K562 (cell line): ENCODE results near the gene BTBD2. TPM values are rescaled to one million over a fixed set of nuclear protein-coding genes. Genes with fewer than 3 reads are reported as not detected.

Source experiments
- ATAC-seq: fragments of 200-7000 bp; cut with Tn5 transposase; 3 replicates; pipeline ENCODE4 v1.9.1; 2020; ENCODE audit warnings: moderate library complexity
- BruUV-seq: library from RNA; stranded (reverse); fragments of 400-500 nt; replicated peaks from 2 replicates; lab custom pipeline; 2021; lab: Mats Ljungman, UMichigan
- CTCF ChIA-PET: fragments of 300-600 bp; formaldehyde crosslinking; extraction: SDS; loops from one replicate; lab custom pipeline; 2021; ENCODE audit warnings: low intra/inter-chr PET ratio; lab: Yijun Ruan, JAX
- POLR2A ChIA-PET: fragments of 300-600, 350-650 bp; sonication (Branson Sonifier 250); formaldehyde crosslinking; extraction: SDS; loops from one replicate; lab custom pipeline; 2021; ENCODE audit warnings: antibody characterized with exemption, inconsistent platforms; lab: Yijun Ruan, JAX
- DNase-seq, 4 experiments: peaks; one replicate each; pipeline versions ENCODE4 v3.0.0 to v3.0.0-alpha.2; 2011 to 2018; ENCODE audit warnings: low spot score in 3 of 4, mixed read lengths in 3 of 4; ENCODE audit errors: extremely low read depth in 1 of 4
- FAIRE-seq: peaks from 2 replicates; lab custom pipeline; 2011; peaks lifted over from hg19 to GRCh38; lab: Jason Lieb, UNC
- H2AFZ ChIP-seq: 2 replicates; pipeline ENCODE4 v1.6.0; 2011; ENCODE audit warnings: low read depth, low read length, control low read depth, inconsistent platforms
- H3K27ac ChIP-seq: fragments of 200-600 bp; 3 replicates; pipeline ENCODE4 v1.8.0; 2011; ENCODE audit warnings: low read depth, mild to moderate bottlenecking, control low read depth, inconsistent platforms, low read length, moderate library complexity, mixed read lengths; ENCODE audit errors: extremely low read depth
- H3K27me3 ChIP-seq, 2 experiments: fragments of 300-600 bp in 1 of 2; 2 replicates in 1 of 2; 3 replicates in 1 of 2; pipeline versions ENCODE4 v1.6.0 to v1.8.0; 2011; ENCODE audit warnings: inconsistent platforms in 2 of 2, low read length in 2 of 2, mild to moderate bottlenecking in 1 of 2, mixed read lengths in 1 of 2, moderate library complexity in 1 of 2; ENCODE audit not compliant: control insufficient read depth in 2 of 2, insufficient read depth in 2 of 2
- H3K36me3 ChIP-seq: fragments of 300-600 bp; 3 replicates; pipeline ENCODE4 v1.8.0; 2011; ENCODE audit warnings: mild to moderate bottlenecking, low read length, inconsistent platforms; ENCODE audit not compliant: control insufficient read depth, insufficient read depth
- H3K4me1 ChIP-seq, 2 experiments: fragments of 200-600 bp in 1 of 2; replicated peaks in 1 of 2; 2 replicates in 1 of 2; 3 replicates in 1 of 2; pipeline versions ENCODE4 v1.5.1 to v1.8.0; 2011; ENCODE audit warnings: inconsistent platforms in 2 of 2, low read length in 2 of 2, mild to moderate bottlenecking in 1 of 2, mixed read lengths in 1 of 2, moderate library complexity in 1 of 2; ENCODE audit not compliant: control insufficient read depth in 2 of 2, insufficient read depth in 2 of 2
- H3K4me2 ChIP-seq: 2 replicates; pipeline ENCODE4 v1.6.1; 2011; ENCODE audit warnings: low read length, control low read depth, inconsistent platforms, mixed read lengths; ENCODE audit not compliant: insufficient read depth
- H3K4me3 ChIP-seq: fragments of 200-600 bp; sonication (generic), shearing (Covaris generic); 2 replicates; pipeline ENCODE4 v1.5.1; 2016; ENCODE audit warnings: control low read depth, inconsistent platforms
- H3K79me2 ChIP-seq: fragments of 200-600 bp; 3 replicates; pipeline ENCODE4 v1.8.0; 2011; ENCODE audit warnings: low read length, inconsistent platforms; ENCODE audit not compliant: control insufficient read depth, insufficient read depth
- H3K9ac ChIP-seq, 2 experiments: 2 replicates each; pipeline versions ENCODE4 v1.6.0 to v1.6.1; 2011; ENCODE audit warnings: low read depth in 2 of 2, low read length in 2 of 2, control low read depth in 1 of 2, inconsistent platforms in 1 of 2, mild to moderate bottlenecking in 1 of 2, mixed read lengths in 1 of 2; ENCODE audit not compliant: insufficient read depth in 1 of 2
- H3K9me1 ChIP-seq: one replicate; pipeline ENCODE4 v1.6.0; 2011; ENCODE audit warnings: inconsistent platforms, mild to moderate bottlenecking, low read length, moderate library complexity; ENCODE audit not compliant: control insufficient read depth, insufficient read depth
- H3K9me3 ChIP-seq: replicated peaks from 2 replicates; pipeline ENCODE4 v1.5.1; 2011; ENCODE audit warnings: low read depth, low read length, inconsistent platforms; ENCODE audit not compliant: control insufficient read depth, insufficient read depth
- H4K20me1 ChIP-seq: replicated peaks from 2 replicates; pipeline ENCODE4 v1.6.1; 2011; ENCODE audit warnings: low read length, inconsistent platforms, mixed read lengths; ENCODE audit not compliant: control insufficient read depth, insufficient read depth
- PRDM10 ChIP-seq: fragments of 450-650 bp; IDR thresholded peaks from 2 replicates; pipeline ENCODE4 v1.6.1; 2018; ENCODE audit not compliant: partially characterized antibody
- WGBS: fragments of 100-300 bp; shearing (Covaris generic); methylation state at CpG from one replicate; pipeline ENCODE4 v1.1.6; 2016; ENCODE audit warnings: low coverage, mixed read lengths; ENCODE audit not compliant: insufficient coverage; ENCODE audit errors: missing lambda C conversion rate; 5-methylcytosine and 5-hydroxymethylcytosine counted together
- in situ Hi-C: fragments of 300-500 bp; cut with MboI; formaldehyde crosslinking; loops from 4 replicates; pipeline ENCODE4 v1.15.0; 2018; ENCODE audit warnings: inconsistent platforms, mixed read lengths
- intact Hi-C: fragments of 100-400 bp; cut with micrococcal nuclease; formaldehyde crosslinking; loops from 2 replicates; pipeline ENCODE4 v1.14.2; 2022
- polyA plus RNA-seq, 8 experiments: library from polyadenylated mRNA; depleted of rRNA in 4 of 8; stranded (reverse) in 5 of 8; unstranded in 3 of 8; fragments of >200 nt; fragmentation: Nextera tagmentation in 2 of 8; fragmentation: Illumina TruSeq in 1 of 8; extraction: Ambion mirVana in 2 of 8; extraction: Trizol in 1 of 8; gene quantifications; 2 replicates each; pipeline versions ENCODE4 v1.2.1 to v1.2.3, GENCODE V29; 2011 to 2014; ENCODE audit warnings: inconsistent platforms in 1 of 8, missing spikeins in 1 of 8
- total RNA-seq, 7 experiments: library from RNA; depleted of rRNA in 6 of 7; stranded (reverse); fragments of >200 nt in 6 of 7; fragmentation: Illumina TruSeq in 2 of 7; extraction: Trizol in 2 of 7; gene quantifications; 2 replicates each; pipeline versions ENCODE4 v1.2.1 to v1.2.3, GENCODE V29; 2011 to 2021; ENCODE audit warnings: low replicate concordance in 1 of 7
- TF ChIP-seq, protein P1 (sequence below): fragments of 450-650 bp; formaldehyde crosslinking; IDR thresholded peaks from 2 replicates; pipeline ENCODE4 v1.4.0; 2020; ENCODE audit warnings: mild to moderate bottlenecking

The BTBD2 gene
- total and polyA plus RNA-seq, 9 of the 15 experiments (the other 6 are each of a cell fraction or from before 2014, with no cell fraction given): 0.10 to 15.6 (median 6.9) TPM

GRCh38 chr19:2003874-2004273 is 11.6 kb downstream of the BTBD2 start:
- H2AFZ ChIP-seq: no peak overlapping the region
- TF ChIP-seq PRDM10: peak; percentile 71
- TF ChIP-seq, protein P1, sequence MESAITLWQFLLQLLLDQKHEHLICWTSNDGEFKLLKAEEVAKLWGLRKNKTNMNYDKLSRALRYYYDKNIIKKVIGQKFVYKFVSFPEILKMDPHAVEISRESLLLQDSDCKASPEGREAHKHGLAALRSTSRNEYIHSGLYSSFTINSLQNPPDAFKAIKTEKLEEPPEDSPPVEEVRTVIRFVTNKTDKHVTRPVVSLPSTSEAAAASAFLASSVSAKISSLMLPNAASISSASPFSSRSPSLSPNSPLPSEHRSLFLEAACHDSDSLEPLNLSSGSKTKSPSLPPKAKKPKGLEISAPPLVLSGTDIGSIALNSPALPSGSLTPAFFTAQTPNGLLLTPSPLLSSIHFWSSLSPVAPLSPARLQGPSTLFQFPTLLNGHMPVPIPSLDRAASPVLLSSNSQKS: no peak
- H3K4me2 ChIP-seq: no peak overlapping the region
- BruUV-seq: no TSS peak
- H3K27me3 ChIP-seq: no peaks in the 10 kb centered on the region
- H3K4me3 ChIP-seq: no peak overlapping the region
- H3K79me2 ChIP-seq: no peaks in the 10 kb centered on the region; the same call in 2 of the 3 replicates
- ATAC-seq (no peak), FAIRE-seq (no peak), DNase-seq (no peak)
- POLR2A ChIA-PET: no interaction called here
- no peak overlapping the region for H3K27ac ChIP-seq
- H3K9ac ChIP-seq: no peak overlapping the region
- no peaks in the 10 kb centered on the region for H3K9me3 ChIP-seq
- H4K20me1 ChIP-seq: no peaks in the 10 kb centered on the region
- H3K36me3 ChIP-seq: no peaks in the 10 kb centered on the region
- CTCF ChIA-PET: no interaction called here
- 24% methylated on average over 4 of the region's 4 CpGs for WGBS
- intact Hi-C loops (no loop called here), in situ Hi-C loops (no loop called here)
- H3K9me1 ChIP-seq: no peaks in the 10 kb centered on the region
- peaks cover 0 to 10% of the 10 kb centered on the region in 2 experiments; a peak in 2 of 5 replicates for H3K4me1 ChIP-seq
